Fibroblast of lung (primary cell): ENCODE data around the gene SETBP1. TPM values are rescaled to one million over a fixed set of nuclear protein-coding genes. Genes with fewer than 3 reads are reported as not detected.

ENCODE experiments used
- DNase-seq, 2 donors: peaks; one replicate each; pipeline versions ENCODE4 v3.0.0 to v3.0.0-alpha.2; 2010; ENCODE audit warnings: low read depth in 2 of 2
- H2AFZ ChIP-seq: 2 replicates; pipeline ENCODE4 v1.5.1; 2012; ENCODE audit warnings: low read length, control low read depth, inconsistent platforms
- H3K27ac ChIP-seq: 2 replicates; pipeline ENCODE4 v1.5.1; 2011; ENCODE audit warnings: low read length, control low read depth; ENCODE audit not compliant: insufficient read depth
- H3K27me3 ChIP-seq: 2 replicates; pipeline ENCODE4 v1.5.1; 2011; ENCODE audit warnings: mild to moderate bottlenecking, low read length; ENCODE audit not compliant: control insufficient read depth, insufficient read depth
- H3K36me3 ChIP-seq: 2 replicates; pipeline ENCODE4 v1.5.1; 2011; ENCODE audit warnings: low read length; ENCODE audit not compliant: control insufficient read depth, insufficient read depth
- H3K4me1 ChIP-seq: 2 replicates; pipeline ENCODE4 v1.5.1; 2011; ENCODE audit warnings: low read length; ENCODE audit not compliant: control insufficient read depth, insufficient read depth; ENCODE audit errors: extremely low read depth
- H3K4me2 ChIP-seq: 2 replicates; pipeline ENCODE4 v1.5.1; 2011; ENCODE audit warnings: low read length, control low read depth; ENCODE audit not compliant: insufficient read depth; ENCODE audit errors: extremely low read depth
- H3K4me3 ChIP-seq, 4 experiments: fragments of 200-600 bp in 1 of 4; sonication (generic) in 1 of 4; replicated peaks in 1 of 4; 2 replicates each; pipeline ENCODE4 v1.5.1; 2011 to 2016; ENCODE audit warnings: low read length in 4 of 4, low read depth in 3 of 4, mild to moderate bottlenecking in 3 of 4, control low read depth in 2 of 4, inconsistent platforms in 1 of 4, mixed read lengths in 1 of 4; ENCODE audit not compliant: insufficient read depth in 1 of 4; ENCODE audit errors: control extremely low read depth in 1 of 4
- H3K79me2 ChIP-seq: 2 replicates; pipeline ENCODE4 v1.5.1; 2012; ENCODE audit warnings: mild to moderate bottlenecking, low read length, inconsistent platforms; ENCODE audit not compliant: control insufficient read depth, insufficient read depth
- H3K9ac ChIP-seq: 2 replicates; pipeline ENCODE4 v1.5.1; 2011; ENCODE audit warnings: mild to moderate bottlenecking, low read length, control low read depth; ENCODE audit not compliant: insufficient read depth
- H3K9me3 ChIP-seq: 2 replicates; pipeline ENCODE4 v1.5.1; 2012; ENCODE audit warnings: low read depth, low read length; ENCODE audit not compliant: control insufficient read depth, insufficient read depth
- H4K20me1 ChIP-seq: 2 replicates; pipeline ENCODE4 v1.5.1; 2011; ENCODE audit warnings: low read length; ENCODE audit not compliant: control insufficient read depth, insufficient read depth; ENCODE audit errors: extremely low read depth
- CTCF ChIP-seq, 2 donors: IDR thresholded peaks in 1 of 2; conservative IDR thresholded peaks in 1 of 2; 1 replicate in 1 of 2; 2 replicates in 1 of 2; pipeline ENCODE4 v1.5.1; 2011 to 2012; ENCODE audit warnings: low read length in 2 of 2, control low read depth in 1 of 2, inconsistent platforms in 1 of 2, low read depth in 1 of 2, mild to moderate bottlenecking in 1 of 2
- EZH2 ChIP-seq: IDR thresholded peaks from 2 replicates; pipeline ENCODE4 v1.5.1; 2012; ENCODE audit warnings: low read length, control low read depth, mild to moderate bottlenecking; ENCODE audit errors: missing control alignments
- polyA plus RNA-seq, 2 donors: library from polyadenylated mRNA; depleted of rRNA in 1 of 2; stranded (reverse) in 1 of 2; unstranded in 1 of 2; fragments of >200 nt; gene quantifications; 2 replicates each; pipeline ENCODE4 v1.2.1, GENCODE V29; 2011 to 2012; ENCODE audit warnings: missing spikeins in 1 of 2
- total RNA-seq: library from RNA; depleted of rRNA; stranded (reverse); fragments of >200 nt; gene quantifications from 2 replicates; pipeline ENCODE4 v1.2.1, GENCODE V29; 2014

SETBP1 gene
- total and polyA plus RNA-seq, 2 donors (not counting 1 experiment from before 2014, with no cell fraction given), result 4.5 to 5.4 TPM

GRCh38 chr18:44996261-44996660 is 315.6 kb downstream of the SETBP1 start:
- H3K4me2 ChIP-seq, result no peak overlapping the region
- H2AFZ ChIP-seq, result no peak overlapping the region
- no peak overlapping the region for H3K9ac ChIP-seq
- H3K4me1 ChIP-seq, result no peaks in the 10 kb centered on the region
- H3K27me3 ChIP-seq, result no peaks in the 10 kb centered on the region
- H3K4me3 ChIP-seq, result no peak overlapping the region
- no peaks in the 10 kb centered on the region for H3K9me3 ChIP-seq
- no peaks in the 10 kb centered on the region for H3K79me2 ChIP-seq
- no peaks in the 10 kb centered on the region for H4K20me1 ChIP-seq
- TF ChIP-seq CTCF (conservative IDR thresholded peaks at IDR 0.05 in 1 of 2, IDR thresholded peaks at IDR 0.05 in 1 of 2; ENCODE audit: low read depth in 1 of 2, low read length in 2 of 2) (no peak), EZH2 (no peak)
- H3K36me3 ChIP-seq, result no peaks in the 10 kb centered on the region
- H3K27ac ChIP-seq, result no peak overlapping the region
- no peak for DNase-seq

GRCh38 chr18:44997174-44997573 is 316.5 kb downstream of the SETBP1 start:
- no peak for DNase-seq
- no peaks in the 10 kb centered on the region for H3K79me2 ChIP-seq
- H3K27ac ChIP-seq, result no peak overlapping the region
- no peak overlapping the region for H3K4me2 ChIP-seq
- TF ChIP-seq CTCF (conservative IDR thresholded peaks at IDR 0.05 in 1 of 2, IDR thresholded peaks at IDR 0.05 in 1 of 2; ENCODE audit: low read depth in 1 of 2, low read length in 2 of 2), result no peak
- no peak for TF ChIP-seq EZH2
- no peaks in the 10 kb centered on the region for H3K9me3 ChIP-seq
- no peaks in the 10 kb centered on the region for H4K20me1 ChIP-seq
- H3K4me1 ChIP-seq, result no peaks in the 10 kb centered on the region
- H2AFZ ChIP-seq, result no peak overlapping the region
- no peak overlapping the region for H3K9ac ChIP-seq
- H3K4me3 ChIP-seq, result no peak overlapping the region
- no peaks in the 10 kb centered on the region for H3K27me3 ChIP-seq
- no peaks in the 10 kb centered on the region for H3K36me3 ChIP-seq

GRCh38 chr18:44998360-44998759 is 317.7 kb downstream of the SETBP1 start:
- no peak for DNase-seq
- Histone ChIP-seq H3K4me1 (no peaks in the 10 kb centered on the region), H2AFZ (no peak overlapping the region), H4K20me1 (no peaks in the 10 kb centered on the region), H3K4me2 (no peak overlapping the region), H3K79me2 (no peaks in the 10 kb centered on the region), H3K27me3 (no peaks in the 10 kb centered on the region), H3K9ac (no peak overlapping the region), H3K27ac (no peak overlapping the region), H3K4me3 (no peak overlapping the region), H3K36me3 (no peaks in the 10 kb centered on the region), H3K9me3 (no peaks in the 10 kb centered on the region)
- TF ChIP-seq CTCF (conservative IDR thresholded peaks at IDR 0.05 in 1 of 2, IDR thresholded peaks at IDR 0.05 in 1 of 2; ENCODE audit: low read depth in 1 of 2, low read length in 2 of 2) (no peak), EZH2 (no peak)
